Activated T-cell treated with anti-CD3 and anti-CD28 coated beads, Interleukin-2, amount 50 U/mL, for 72 hours (primary cell): ENCODE measurements around the gene ADGRD1. TPM values are rescaled to one million over a fixed set of nuclear protein-coding genes. Genes with fewer than 3 reads are reported as not detected.

Experiments used
- ATAC-seq, 2 donors: fragments of 150-1000 bp; cut with Tn5 transposase; replicated peaks in 1 of 2; 2 replicates each; pipeline ENCODE4 v1.10.0; 2021; ENCODE audit warnings: moderate library complexity in 2 of 2, mild to moderate bottlenecking in 1 of 2
- DNase-seq, 2 donors: peaks; one replicate each; pipeline ENCODE4 v3.0.0; 2021 to 2022; ENCODE audit warnings: mixed read lengths in 1 of 2
- H3K27ac Mint-ChIP-seq: one replicate; pipeline ENCODE4 v1.8.0; 2022; ENCODE audit warnings: mild to moderate bottlenecking, moderate library complexity, mixed read lengths
- H3K27me3 Mint-ChIP-seq: one replicate; pipeline ENCODE4 v1.8.0; 2022; ENCODE audit warnings: low read depth, mixed read lengths
- H3K36me3 Mint-ChIP-seq, 2 donors: one replicate each; pipeline ENCODE4 v1.8.0; 2022; ENCODE audit warnings: mixed read lengths in 2 of 2, mild to moderate bottlenecking in 1 of 2; ENCODE audit not compliant: insufficient read depth in 2 of 2
- H3K4me1 Mint-ChIP-seq: one replicate; pipeline ENCODE4 v1.8.0; 2022; ENCODE audit warnings: low read depth, mixed read lengths
- H3K4me3 Mint-ChIP-seq, 2 donors: one replicate each; pipeline ENCODE4 v1.8.0; 2022; ENCODE audit warnings: mild to moderate bottlenecking in 2 of 2, mixed read lengths in 2 of 2, moderate library complexity in 2 of 2
- H3K9me3 Mint-ChIP-seq, 2 donors: one replicate each; pipeline ENCODE4 v1.8.0; 2022; ENCODE audit warnings: mixed read lengths in 2 of 2
- total RNA-seq, 2 donors: library from RNA; stranded (reverse); gene quantifications; one replicate each; pipeline ENCODE4 v1.2.3, GENCODE V29; 2022

ADGRD1 gene
- total RNA-seq, 2 donors from 2014 or later: 2.0 to 2.5 TPM

GRCh38 chr12:131088701-131089530 is 135.2 kb downstream of the ADGRD1 start:
- H3K36me3 Mint-ChIP-seq: no peaks in the 10 kb centered on the region
- DNase-seq (no peak), ATAC-seq (no peak)
- H3K9me3 Mint-ChIP-seq: no peaks in the 10 kb centered on the region
- H3K27ac Mint-ChIP-seq: no peak overlapping the region
- no peak overlapping the region for H3K4me3 Mint-ChIP-seq
- H3K27me3 Mint-ChIP-seq: peaks cover 1% of the 10 kb centered on the region
- peaks cover 28% of the 10 kb centered on the region for H3K4me1 Mint-ChIP-seq

- no peak for DNase-seq
- ATAC-seq: no peak
- Mint-ChIP-seq H3K36me3 (no peaks in the 10 kb centered on the region), H3K27me3 (no peaks in the 10 kb centered on the region), H3K9me3 (no peaks in the 10 kb centered on the region), H3K27ac (no peak overlapping the region), H3K4me1 (peaks cover 28% of the 10 kb centered on the region), H3K4me3 (no peak overlapping the region)
Observed at GRCh38 chr12:131089531-131090273, 136.0 kb downstream of the ADGRD1 start.

- H3K4me3 Mint-ChIP-seq: peak overlapping the region; percentile 9 to 39
- H3K4me1 Mint-ChIP-seq: peaks cover 28% of the 10 kb centered on the region
- H3K27me3 Mint-ChIP-seq: peaks cover 4% of the 10 kb centered on the region
- no peaks in the 10 kb centered on the region for H3K9me3 Mint-ChIP-seq
- H3K36me3 Mint-ChIP-seq: no peaks in the 10 kb centered on the region
- no peak overlapping the region for H3K27ac Mint-ChIP-seq
- no peak for DNase-seq
- ATAC-seq: no peak
Observed at GRCh38 chr12:131090274-131091210, 136.8 kb downstream of the ADGRD1 start.

DNA sequence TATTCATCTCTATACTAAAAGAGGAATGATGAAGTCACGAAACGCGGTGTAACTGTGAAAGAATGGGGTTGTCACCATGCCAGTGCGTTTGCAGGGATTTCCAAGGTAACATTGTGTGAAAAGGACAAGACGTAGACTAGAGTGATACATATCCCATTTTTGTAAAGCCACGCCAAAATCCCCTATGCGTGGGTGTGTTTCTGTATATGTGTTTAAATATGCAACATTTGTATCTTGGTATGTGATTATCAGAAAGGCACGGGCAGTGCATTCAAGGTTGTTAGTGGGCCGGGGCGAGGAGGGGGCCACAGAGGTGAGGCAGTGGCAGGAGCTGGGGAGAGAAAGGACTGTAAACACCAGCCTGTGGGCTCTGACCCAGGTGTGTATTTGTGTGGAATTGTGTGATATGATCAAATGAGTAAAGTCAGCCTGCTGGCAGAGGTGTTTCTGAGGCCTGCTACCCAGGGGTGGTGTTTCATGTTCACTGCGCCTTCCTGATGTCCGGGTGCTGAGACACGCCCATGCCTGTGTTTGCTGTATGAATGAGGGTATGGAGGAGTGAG is 137.8 kb downstream of the ADGRD1 start:
- peaks cover 28% of the 10 kb centered on the region for H3K4me1 Mint-ChIP-seq
- H3K9me3 Mint-ChIP-seq: no peaks in the 10 kb centered on the region
- peak; percentile 69 to 70 for DNase-seq
- peaks cover 5% of the 10 kb centered on the region for H3K27me3 Mint-ChIP-seq
- H3K27ac Mint-ChIP-seq: peak overlapping the region; percentile 48
- H3K36me3 Mint-ChIP-seq: no peaks in the 10 kb centered on the region
- ATAC-seq: peak; percentile 68 to 79
- peak overlapping the region; percentile 57 to 67 for H3K4me3 Mint-ChIP-seq

GRCh38 chr12:131091976-131092691 is 138.4 kb downstream of the ADGRD1 start:
- peak overlapping the region; percentile 57 to 67 for H3K4me3 Mint-ChIP-seq
- H3K9me3 Mint-ChIP-seq: no peaks in the 10 kb centered on the region

GRCh38 chr12:131092901-131093603 is 139.3 kb downstream of the ADGRD1 start:
- Mint-ChIP-seq H3K4me1 (peaks cover 28% of the 10 kb centered on the region), H3K4me3 (peak overlapping the region; percentile 69 to 71), H3K27me3 (peaks cover 5% of the 10 kb centered on the region), H3K9me3 (no peaks in the 10 kb centered on the region), H3K27ac (peak overlapping the region; percentile 27), H3K36me3 (no peaks in the 10 kb centered on the region)
- ATAC-seq: peak; percentile 50 to 72
- DNase-seq: peak; percentile 36 to 61

More at GRCh38 chr12:131091976-131092691, 138.4 kb downstream of the ADGRD1 start:
- H3K4me1 Mint-ChIP-seq: peaks cover 28% of the 10 kb centered on the region
- ATAC-seq: peak; percentile 4 to 8
- no peaks in the 10 kb centered on the region for H3K36me3 Mint-ChIP-seq
- DNase-seq: peak in 1 of 2 donors; percentile 17
- peak overlapping the region; percentile 48 for H3K27ac Mint-ChIP-seq
- H3K27me3 Mint-ChIP-seq: peaks cover 5% of the 10 kb centered on the region

GRCh38 chr12:131093604-131093955 is 139.9 kb downstream of the ADGRD1 start:
- Mint-ChIP-seq H3K27me3 (peaks cover 5% of the 10 kb centered on the region), H3K36me3 (no peaks in the 10 kb centered on the region), H3K27ac (no peak overlapping the region), H3K4me1 (peaks cover 28% of the 10 kb centered on the region), H3K9me3 (no peaks in the 10 kb centered on the region), H3K4me3 (peak overlapping the region; percentile 69 to 71)
- DNase-seq (no peak), ATAC-seq (no peak)

DNA sequence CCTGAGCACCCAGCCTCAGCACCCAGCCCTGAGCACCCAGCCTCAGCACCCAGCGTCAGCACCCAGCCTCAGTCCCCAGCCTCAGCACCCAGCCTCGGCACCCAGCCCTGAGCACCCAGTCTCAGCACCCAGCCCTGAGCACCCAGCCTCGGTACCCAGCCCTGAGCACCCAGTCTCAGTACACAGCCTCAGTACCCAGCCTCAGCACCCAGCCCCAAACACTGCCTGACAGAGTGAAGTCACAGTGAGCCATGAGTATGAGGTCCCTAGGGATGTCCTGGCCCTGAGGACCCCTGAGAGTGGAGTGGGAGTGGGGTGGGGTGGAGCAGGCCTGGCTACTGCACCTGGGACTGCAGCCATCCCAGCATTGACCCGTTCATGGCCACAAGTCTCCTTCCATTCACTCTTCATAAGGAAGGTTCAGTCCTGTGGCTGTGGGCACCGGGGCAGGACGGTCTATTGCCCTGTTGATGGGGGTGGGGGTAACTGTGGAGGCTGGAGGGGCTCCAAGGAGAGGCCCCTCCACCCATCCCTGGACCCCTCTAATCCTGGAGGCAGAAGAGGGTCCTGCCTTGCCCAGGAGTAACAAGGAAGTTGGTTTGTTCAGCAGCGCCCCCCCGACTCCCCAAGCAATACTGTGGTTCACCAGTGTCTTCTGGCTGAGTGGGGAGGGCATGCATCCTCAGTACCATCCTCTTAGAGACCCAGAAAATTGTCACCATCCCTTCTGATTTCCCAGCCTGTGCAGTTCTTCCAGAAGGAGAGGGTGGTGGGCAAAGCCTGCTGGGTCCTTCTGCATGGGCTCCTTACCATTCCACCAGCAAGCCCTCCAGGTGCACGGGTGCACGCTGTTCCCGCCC is 140.5 kb downstream of the ADGRD1 start:
- Mint-ChIP-seq H3K4me1 (peaks cover 28% of the 10 kb centered on the region), H3K4me3 (no peak overlapping the region), H3K36me3 (no peaks in the 10 kb centered on the region), H3K9me3 (no peaks in the 10 kb centered on the region), H3K27me3 (peaks cover 5% of the 10 kb centered on the region), H3K27ac (no peak overlapping the region)
- ATAC-seq (no peak), DNase-seq (no peak)

- Mint-ChIP-seq H3K27ac (no peak overlapping the region), H3K4me1 (peaks cover 28% of the 10 kb centered on the region), H3K36me3 (no peaks in the 10 kb centered on the region), H3K27me3 (peaks cover 5% of the 10 kb centered on the region), H3K4me3 (no peak overlapping the region), H3K9me3 (no peaks in the 10 kb centered on the region)
- DNase-seq (no peak), ATAC-seq (no peak)
Observed at GRCh38 chr12:131094831-131095805, 141.4 kb downstream of the ADGRD1 start.
